Stimulated activated naive CD4-positive, alpha-beta T cell (primary cell): ENCODE data around the gene OR10G3.

Experiments used
- DNase-seq, 6 experiments: peaks; one replicate each; lab custom pipeline; 2025; lab: John Stamatoyannopoulos, UW

OR10G3 gene

GRCh38 chr14:21535545-21536417 lies 44.1 kb downstream of the OR10G3 start:
- no peak for DNase-seq

GRCh38 chr14:21534576-21534975 lies 45.3 kb downstream of the OR10G3 start:
- no peak for DNase-seq

DNA sequence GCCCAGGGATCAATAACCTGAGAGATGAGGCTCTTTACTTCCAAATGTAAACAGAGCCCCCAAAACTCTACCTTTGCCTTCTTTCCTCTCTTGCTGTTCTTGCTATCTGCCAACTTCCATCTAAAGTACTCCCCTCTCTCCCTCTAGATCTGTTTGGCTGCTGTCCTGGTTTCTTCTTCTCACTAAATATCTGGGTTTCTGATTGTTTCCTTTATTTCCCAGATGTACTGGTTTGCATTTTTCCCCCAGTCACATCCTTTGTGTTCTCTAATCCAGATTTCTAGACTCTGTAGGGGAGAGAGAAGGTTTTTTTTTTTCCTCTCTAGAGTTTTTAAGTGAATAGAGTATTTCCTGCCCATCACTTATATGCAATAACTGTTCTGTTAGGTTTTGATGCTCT lies 46.6 kb downstream of the OR10G3 start:
- no peak for DNase-seq

DNA sequence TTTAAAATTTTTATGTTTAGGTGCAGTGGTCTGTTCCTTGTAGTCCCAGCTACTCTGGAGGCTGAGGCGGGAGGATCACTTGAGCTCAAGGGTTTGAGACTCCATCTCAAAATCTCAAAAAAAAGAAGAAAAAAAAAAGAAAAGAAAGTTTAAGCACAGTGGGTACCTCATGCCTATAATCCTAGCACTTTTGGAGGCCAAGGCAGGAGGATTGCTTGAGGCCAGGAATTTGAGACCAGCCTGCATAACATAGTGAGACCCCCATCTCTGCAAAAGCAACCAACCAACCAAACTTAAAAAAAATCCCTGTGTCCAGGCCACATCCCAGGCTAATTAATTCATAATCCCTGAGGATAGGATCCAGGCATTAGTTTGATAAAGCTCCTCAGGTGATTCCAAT lies 50.4 kb downstream of the OR10G3 start:
- DNase-seq: no peak

- DNase-seq: no peak
These were observed 51.2 kb downstream of the OR10G3 start for GRCh38 chr14:21528381-21529348.

- DNase-seq: no peak
These were observed 52.6 kb downstream of the OR10G3 start for GRCh38 chr14:21527318-21527679.

DNA sequence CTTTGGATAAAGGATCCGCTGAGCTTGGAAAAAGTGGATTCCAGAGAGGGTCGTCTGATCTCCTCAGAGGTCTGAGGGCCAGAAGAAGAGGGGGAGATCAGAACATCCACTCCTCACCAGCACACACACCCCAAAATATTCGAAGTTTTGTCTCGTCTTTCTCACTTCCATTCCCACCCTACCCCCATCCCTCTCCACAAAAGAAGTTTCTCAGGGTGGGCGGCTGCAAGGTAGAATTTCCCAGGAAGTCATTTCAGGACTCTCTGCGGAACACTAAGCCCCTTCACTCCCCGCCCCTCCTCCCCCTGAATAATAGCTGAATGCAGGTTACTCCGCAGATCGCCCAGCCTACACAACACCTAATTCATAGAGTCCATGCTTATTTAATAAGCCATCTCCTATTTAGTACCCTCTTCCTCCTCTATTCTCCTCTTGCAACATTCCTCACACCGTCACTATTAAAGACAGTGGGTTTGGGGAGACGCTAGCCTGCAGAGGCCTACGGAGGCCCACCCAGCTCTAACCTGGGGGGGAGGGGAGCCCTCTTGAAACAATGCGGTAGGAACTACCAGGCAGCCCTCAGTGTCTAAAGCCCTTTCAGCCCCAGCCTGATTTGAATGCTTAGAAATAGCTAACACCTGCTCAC lies 53.1 kb downstream of the OR10G3 start:
- no peak for DNase-seq

GRCh38 chr14:21525962-21526671 lies 53.8 kb downstream of the OR10G3 start, which contains the start of gene SALL2:
Gene SALL2 (minus strand): TSS chr14:21526346. CDS start chr14:21526127, 219 bp downstream.
- DNase-seq: peak; percentile 31 to 77 (median 58)

DNA sequence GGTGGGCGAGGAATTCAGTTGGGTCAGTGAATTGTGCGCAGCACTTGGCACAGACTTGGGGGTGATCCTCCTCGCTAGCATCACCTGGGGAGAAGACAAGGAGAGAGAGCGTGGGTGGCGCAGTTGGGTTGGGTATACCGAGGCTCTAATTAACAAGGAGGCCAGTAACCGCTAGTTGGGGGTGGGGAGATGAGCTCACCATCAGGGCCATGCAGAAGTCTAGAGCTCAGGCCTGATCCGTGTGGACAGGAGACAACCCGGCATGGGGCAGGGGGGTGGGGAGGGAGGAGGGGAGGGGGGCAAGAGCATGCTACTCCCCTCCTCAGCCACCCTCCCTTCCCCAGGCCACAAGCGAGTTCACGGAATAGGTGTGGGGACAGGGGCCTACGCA lies 54.3 kb downstream of the OR10G3 start:
- DNase-seq: no peak

GRCh38 chr14:21524575-21525490 lies 55.0 kb downstream of the OR10G3 start:
- no peak for DNase-seq

DNA sequence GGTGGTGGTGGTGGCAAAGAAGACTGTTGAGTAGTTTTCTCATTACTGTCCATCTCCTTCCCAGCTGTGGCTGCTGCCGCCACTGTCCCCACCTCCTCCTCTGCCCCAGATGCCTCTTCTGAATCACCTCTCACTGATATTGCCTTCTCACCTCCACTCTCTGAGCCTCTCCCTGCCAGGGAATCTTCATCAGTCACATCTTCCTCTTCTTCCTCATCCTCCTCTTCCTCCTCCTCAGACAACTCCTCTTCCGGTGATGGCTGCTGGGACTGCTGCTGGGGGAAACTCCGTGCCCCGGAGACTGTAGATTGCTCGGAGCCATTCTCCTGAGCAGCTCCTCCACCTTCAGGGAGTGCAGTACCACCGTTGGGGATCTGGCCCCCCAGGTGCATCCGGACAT lies 56.7 kb downstream of the OR10G3 start:
- DNase-seq: no peak

DNA sequence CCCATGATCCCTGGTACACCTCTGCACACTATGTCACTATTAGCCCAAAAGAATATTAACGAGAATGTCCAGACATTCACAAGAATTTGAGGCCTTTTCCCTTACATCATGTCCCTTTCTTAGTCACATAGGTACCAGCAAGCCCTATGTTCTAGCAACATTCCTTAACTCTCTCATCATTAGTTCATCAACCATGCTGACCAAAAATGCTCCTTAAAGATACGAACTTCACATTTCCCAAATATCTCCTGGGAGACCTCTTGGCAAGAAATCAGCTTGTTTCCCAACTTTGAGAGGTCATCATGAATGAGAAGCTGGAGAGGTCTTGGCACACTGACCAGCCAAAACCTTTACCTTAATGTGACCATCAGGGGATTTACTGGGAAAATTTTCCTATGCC lies 58.4 kb downstream of the OR10G3 start:
- DNase-seq: no peak

GRCh38 chr14:21520767-21521166 lies 59.1 kb downstream of the OR10G3 start:
- no peak for DNase-seq

- DNase-seq: no peak
These were observed 61.2 kb downstream of the OR10G3 start for GRCh38 chr14:21518725-21519124.
